Measurements from ENCODE around the gene KLF9.

The KLF9 gene

DNA sequence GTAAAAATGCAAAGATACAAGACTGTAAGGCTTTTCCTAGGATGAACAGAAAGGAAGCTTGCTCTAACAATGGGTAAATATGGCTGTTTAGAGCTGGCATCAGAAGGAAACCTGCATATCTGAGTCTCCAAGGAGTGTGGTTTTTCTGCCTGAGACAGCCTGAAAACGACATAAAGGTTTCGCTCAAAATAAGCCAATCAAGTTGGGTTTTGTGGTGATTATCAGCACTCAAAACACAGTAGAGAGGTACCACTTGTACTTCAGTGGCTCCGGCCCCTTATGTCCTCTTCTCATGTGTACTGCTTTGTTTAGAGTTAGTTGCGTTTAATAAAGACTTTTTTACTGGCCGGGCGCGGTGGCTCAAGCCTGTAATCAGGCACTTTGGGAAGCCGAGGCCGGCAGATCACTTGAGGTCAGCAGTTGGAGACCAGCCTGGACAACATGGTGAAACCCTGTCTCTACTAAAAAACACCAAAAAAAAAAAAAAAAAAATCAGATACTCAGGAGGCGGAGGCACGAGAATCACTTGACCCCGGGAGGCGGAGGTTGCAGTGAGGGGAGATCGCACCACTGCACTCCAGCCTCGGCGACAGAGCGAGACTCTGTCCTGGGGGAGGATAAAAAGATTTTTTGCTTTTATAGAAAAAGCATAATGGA lies 39.4 kb downstream of the KLF9 start:
- no peak overlapping the region for H3K4me3 ChIP-seq (ENCODE audit: low read length)
- DNase-seq (ENCODE audit: low read depth), result no peak
- TF ChIP-seq, protein P1, sequence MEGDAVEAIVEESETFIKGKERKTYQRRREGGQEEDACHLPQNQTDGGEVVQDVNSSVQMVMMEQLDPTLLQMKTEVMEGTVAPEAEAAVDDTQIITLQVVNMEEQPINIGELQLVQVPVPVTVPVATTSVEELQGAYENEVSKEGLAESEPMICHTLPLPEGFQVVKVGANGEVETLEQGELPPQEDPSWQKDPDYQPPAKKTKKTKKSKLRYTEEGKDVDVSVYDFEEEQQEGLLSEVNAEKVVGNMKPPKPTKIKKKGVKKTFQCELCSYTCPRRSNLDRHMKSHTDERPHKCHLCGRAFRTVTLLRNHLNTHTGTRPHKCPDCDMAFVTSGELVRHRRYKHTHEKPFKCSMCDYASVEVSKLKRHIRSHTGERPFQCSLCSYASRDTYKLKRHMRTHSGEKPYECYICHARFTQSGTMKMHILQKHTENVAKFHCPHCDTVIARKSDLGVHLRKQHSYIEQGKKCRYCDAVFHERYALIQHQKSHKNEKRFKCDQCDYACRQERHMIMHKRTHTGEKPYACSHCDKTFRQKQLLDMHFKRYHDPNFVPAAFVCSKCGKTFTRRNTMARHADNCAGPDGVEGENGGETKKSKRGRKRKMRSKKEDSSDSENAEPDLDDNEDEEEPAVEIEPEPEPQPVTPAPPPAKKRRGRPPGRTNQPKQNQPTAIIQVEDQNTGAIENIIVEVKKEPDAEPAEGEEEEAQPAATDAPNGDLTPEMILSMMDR (IDR thresholded peaks at IDR 0.05; ENCODE audit: insufficient read depth, low read depth, low read length, missing control alignments), result no peak

DNA sequence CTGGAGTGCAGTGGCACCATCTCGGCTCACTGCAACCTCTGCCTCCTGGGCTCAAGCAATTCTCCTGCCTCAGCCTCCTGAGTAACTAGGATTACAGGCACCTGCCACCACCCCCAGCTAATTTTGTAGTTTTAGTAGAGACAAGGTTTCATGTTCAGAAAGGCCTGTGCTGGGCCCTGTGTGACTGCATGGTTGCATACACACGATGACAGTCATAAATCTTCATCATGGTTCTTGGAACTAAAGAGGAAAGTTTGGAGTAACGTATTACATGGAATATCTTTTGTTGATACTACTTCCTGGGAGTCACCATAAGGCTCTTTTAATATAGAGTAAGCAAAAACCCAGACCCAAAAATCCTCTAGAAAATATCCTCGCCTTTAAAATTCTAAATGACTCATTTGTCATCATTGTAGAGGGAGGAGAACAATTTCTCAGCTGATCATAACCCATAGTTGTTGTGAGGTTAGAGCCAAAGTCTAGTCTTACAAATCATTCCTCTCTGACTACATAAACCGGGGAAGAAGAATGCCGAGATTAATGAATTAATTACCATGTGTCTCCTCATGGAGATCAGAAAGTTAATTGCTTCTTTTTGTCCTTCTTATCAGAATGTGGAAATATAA lies 47.0 kb downstream of the KLF9 start:
- TF ChIP-seq, protein P1 (IDR thresholded peaks at IDR 0.05; ENCODE audit: insufficient read depth, low read depth, low read length, missing control alignments), result no peak
- no peak overlapping the region for H3K4me3 ChIP-seq (ENCODE audit: low read length)
- no peak for DNase-seq (ENCODE audit: low read depth)

DNA sequence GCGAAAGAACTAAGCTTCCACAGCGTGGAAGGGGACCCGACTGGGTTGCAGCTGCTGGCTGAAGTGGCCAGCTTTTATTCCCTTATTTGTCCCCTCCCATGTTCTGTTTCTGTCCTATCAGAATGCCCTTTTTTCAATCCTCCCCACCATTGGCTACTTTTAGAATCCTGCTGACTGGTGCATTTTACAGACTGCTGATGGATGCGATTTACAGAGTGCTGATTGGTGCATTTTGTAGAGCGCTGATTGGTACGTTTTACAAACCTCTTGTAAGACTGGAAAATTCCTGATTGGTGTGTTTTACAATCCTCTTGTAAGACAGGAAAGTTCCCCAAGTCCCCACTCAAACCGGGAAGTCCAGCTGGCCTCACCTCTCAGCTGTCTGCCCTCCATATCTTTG lies 50.7 kb downstream of the KLF9 start:
- no peak overlapping the region for H3K4me3 ChIP-seq (ENCODE audit: low read length)
- DNase-seq (ENCODE audit: low read depth), result no peak
- TF ChIP-seq, protein P1 (IDR thresholded peaks at IDR 0.05; ENCODE audit: insufficient read depth, low read depth, low read length, missing control alignments), result no peak

DNA sequence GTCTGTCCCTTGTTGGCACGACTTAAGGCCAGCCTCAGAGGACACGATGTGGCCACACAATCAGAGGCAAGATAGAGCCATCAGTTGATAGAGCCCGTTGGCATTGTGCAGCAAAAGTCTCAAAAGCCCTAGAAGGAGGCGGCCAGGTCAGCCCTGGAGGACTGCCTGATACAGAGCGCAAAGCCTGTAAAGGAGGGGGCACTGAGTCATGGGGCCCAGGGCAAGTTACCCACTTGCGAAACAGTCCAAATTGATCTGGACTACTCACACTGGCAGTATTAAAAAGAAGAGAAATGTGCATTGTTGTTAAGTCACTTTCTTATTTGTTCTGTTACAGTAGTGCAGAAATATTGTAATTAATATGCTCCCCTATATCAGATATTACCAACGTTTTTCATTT lies 51.5 kb downstream of the KLF9 start:
- H3K4me3 ChIP-seq (ENCODE audit: low read length), result no peak overlapping the region
- peak; percentile 61 for DNase-seq (ENCODE audit: low read depth)
- TF ChIP-seq, protein P1 (IDR thresholded peaks at IDR 0.05; ENCODE audit: insufficient read depth, low read depth, low read length, missing control alignments), result no peak

DNA sequence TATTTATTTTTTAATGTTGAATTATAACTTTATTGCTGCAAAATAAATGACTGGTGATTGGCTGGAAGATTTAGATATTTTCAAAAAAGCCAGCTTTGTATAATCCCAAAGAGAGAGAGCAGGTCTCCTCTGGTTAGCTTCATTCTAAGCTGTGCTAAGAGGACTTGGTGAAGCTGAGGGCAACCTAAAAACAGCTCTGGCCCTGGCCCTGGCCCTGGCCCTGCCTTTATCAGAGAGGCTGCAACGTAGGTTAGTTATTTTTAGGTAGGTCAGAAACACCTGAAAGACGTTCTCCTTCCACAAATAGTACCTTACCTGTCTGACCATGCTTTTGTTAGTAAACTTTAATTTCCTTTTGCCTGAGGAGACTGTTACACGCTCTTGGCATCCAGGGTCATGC lies 58.7 kb downstream of the KLF9 start:
- H3K4me3 ChIP-seq (ENCODE audit: low read length), result no peak overlapping the region
- no peak for DNase-seq (ENCODE audit: low read depth)
- TF ChIP-seq, protein P1 (IDR thresholded peaks at IDR 0.05; ENCODE audit: insufficient read depth, low read depth, low read length, missing control alignments), result no peak

DNA sequence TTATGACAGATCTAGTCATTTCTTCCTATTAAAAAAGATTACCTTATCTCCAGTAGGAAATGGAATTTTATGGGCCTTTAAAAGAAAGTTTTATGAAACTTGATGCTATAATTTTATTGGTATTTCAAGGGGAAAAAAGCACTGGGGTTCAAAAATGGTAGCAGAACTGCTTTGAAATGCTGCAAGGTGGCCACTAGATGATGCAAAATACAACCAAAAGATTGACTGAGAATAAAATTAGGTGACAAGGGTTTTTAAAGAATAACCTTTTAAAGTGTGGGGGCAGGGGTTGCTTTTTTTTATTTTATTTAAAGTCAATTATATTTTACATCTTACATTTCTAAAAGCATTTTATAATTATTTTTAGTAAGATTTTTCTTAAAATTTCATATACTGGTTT lies 61.7 kb downstream of the KLF9 start:
- no peak for DNase-seq (ENCODE audit: low read depth)
- TF ChIP-seq, protein P1 (IDR thresholded peaks at IDR 0.05; ENCODE audit: insufficient read depth, low read depth, low read length, missing control alignments), result peak; percentile 39
- H3K4me3 ChIP-seq (ENCODE audit: low read length), result no peak overlapping the region

DNA sequence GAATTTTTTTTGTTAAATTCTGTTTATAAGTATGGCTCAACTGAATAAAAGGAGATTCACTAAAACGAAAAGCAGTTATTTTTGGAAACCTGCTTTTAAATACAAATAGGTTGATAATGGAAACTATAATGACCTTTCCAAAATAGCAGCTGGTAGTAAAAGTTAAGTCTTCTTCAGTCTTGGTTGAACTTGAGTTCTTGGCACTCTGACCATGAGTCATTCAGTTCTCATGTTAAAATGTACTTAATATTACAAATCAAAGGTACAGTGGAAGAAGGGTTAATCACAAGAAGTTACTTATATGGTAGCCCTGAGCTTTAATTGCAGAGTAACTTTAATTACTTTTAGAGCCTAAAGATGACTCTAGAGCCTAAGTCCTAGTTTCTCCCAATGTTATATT lies 62.1 kb downstream of the KLF9 start:
- DNase-seq (ENCODE audit: low read depth), result peak; percentile 40
- no peak overlapping the region for H3K4me3 ChIP-seq (ENCODE audit: low read length)
- TF ChIP-seq, protein P1 (IDR thresholded peaks at IDR 0.05; ENCODE audit: insufficient read depth, low read depth, low read length, missing control alignments), result no peak

Measured in epithelial cell of esophagus (primary cell).